MM.1S (cell line): ENCODE data around the gene IGF1R.

Experiments
- DNase-seq: peaks from one replicate; pipeline ENCODE4 v3.0.0-alpha.2; 2015
- H2AFZ ChIP-seq: fragments of 300-600 bp; sonication (generic); 2 replicates; pipeline ENCODE4 v1.6.0; 2016; ENCODE audit warnings: antibody characterized with exemption, low read length
- H3F3A ChIP-seq: fragments of 300-600 bp; sonication (generic); 2 replicates; pipeline ENCODE4 v1.6.1; 2016; ENCODE audit warnings: mild to moderate bottlenecking, antibody characterized with exemption, low read length, moderate library complexity, mixed read lengths; ENCODE audit not compliant: insufficient read depth
- H3K27ac ChIP-seq: fragments of 300-600 bp; sonication (generic); 2 replicates; pipeline ENCODE4 v1.5.1; 2016; ENCODE audit warnings: mild to moderate bottlenecking, low read length
- H3K27me3 ChIP-seq: fragments of 300-600 bp; sonication (generic); replicated peaks from 2 replicates; pipeline ENCODE4 v1.6.0; 2016; ENCODE audit warnings: low read length; ENCODE audit not compliant: insufficient read depth
- H3K36me3 ChIP-seq: fragments of 300-600 bp; sonication (generic); replicated peaks from 2 replicates; pipeline ENCODE4 v1.6.1; 2016; ENCODE audit warnings: mild to moderate bottlenecking, low read length, mixed read lengths; ENCODE audit not compliant: insufficient read depth
- H3K4me1 ChIP-seq: fragments of 300-600 bp; sonication (generic); 2 replicates; pipeline ENCODE4 v1.6.1; 2016; ENCODE audit warnings: low read length, mixed read lengths
- H3K4me2 ChIP-seq: fragments of 300-600 bp; sonication (generic); 2 replicates; pipeline ENCODE4 v1.6.0; 2016; ENCODE audit warnings: low read depth, low read length
- H3K4me3 ChIP-seq: fragments of 300-600 bp; sonication (generic); 2 replicates; pipeline ENCODE4 v1.5.1; 2016; ENCODE audit warnings: low read length, mixed read lengths
- H3K79me2 ChIP-seq: fragments of 300-600 bp; sonication (generic); 2 replicates; pipeline ENCODE4 v1.6.1; 2016; ENCODE audit warnings: mixed run types, low read length, mixed read lengths
- H3K9ac ChIP-seq: fragments of 300-600 bp; sonication (generic); 2 replicates; pipeline ENCODE4 v1.6.1; 2016; ENCODE audit warnings: low read length, mixed read lengths
- H3K9me2 ChIP-seq: fragments of 300-600 bp; sonication (generic); replicated peaks from 2 replicates; pipeline ENCODE4 v1.6.1; 2016; ENCODE audit warnings: mild to moderate bottlenecking, low read length, mixed read lengths; ENCODE audit not compliant: insufficient read depth
- H3K9me3 ChIP-seq: fragments of 300-600 bp; sonication (generic); replicated peaks from 2 replicates; pipeline ENCODE4 v1.6.1; 2016; ENCODE audit warnings: mild to moderate bottlenecking, low read length, mixed read lengths; ENCODE audit not compliant: insufficient read depth
- H4K20me1 ChIP-seq: fragments of 300-600 bp; sonication (generic); 2 replicates; pipeline ENCODE4 v1.6.1; 2016; ENCODE audit warnings: mild to moderate bottlenecking, low read length, moderate library complexity, mixed read lengths; ENCODE audit not compliant: insufficient read depth
- CTCF ChIP-seq: fragments of 300-600 bp; sonication (generic); IDR thresholded peaks from 2 replicates; pipeline ENCODE4 v1.5.1; 2016; ENCODE audit warnings: antibody characterized with exemption, low read length, mixed read lengths
- EZH2 ChIP-seq: fragments of 300-600 bp; sonication (generic); optimal IDR thresholded peaks from 2 replicates; pipeline ENCODE3; 2017; ENCODE audit warnings: low read depth, mild to moderate bottlenecking, antibody characterized with exemption, low read length, mixed read lengths
- EZH2phosphoT487 ChIP-seq: fragments of 300-600 bp; sonication (generic); IDR thresholded peaks from 2 replicates; pipeline ENCODE4 v1.6.1; 2018; ENCODE audit warnings: antibody characterized with exemption, low read length

Gene IGF1R

GRCh38 chr15:98682992-98683701, 34.8 kb downstream of the IGF1R start:
- H3K9ac ChIP-seq, result no peak overlapping the region
- no peaks in the 10 kb centered on the region for H3K36me3 ChIP-seq
- no peaks in the 10 kb centered on the region for H3F3A ChIP-seq
- no peak overlapping the region for H3K4me3 ChIP-seq
- no peaks in the 10 kb centered on the region for H3K9me2 ChIP-seq
- 0 out of 2 replicates have a peak, but pooled peaks cover 4% of the 10 kb centered on the region for H4K20me1 ChIP-seq
- no peak for TF ChIP-seq EZH2phosphoT487
- TF ChIP-seq CTCF, result no peak
- TF ChIP-seq EZH2, result no peak
- H3K79me2 ChIP-seq, result peaks cover 81% of the 10 kb centered on the region
- H2AFZ ChIP-seq, result no peak overlapping the region
- no peak overlapping the region for H3K4me2 ChIP-seq
- no peaks in the 10 kb centered on the region for H3K27me3 ChIP-seq
- DNase-seq, result no peak
- H3K27ac ChIP-seq, result no peak overlapping the region
- no peaks in the 10 kb centered on the region for H3K4me1 ChIP-seq
- H3K9me3 ChIP-seq, result no peaks in the 10 kb centered on the region

GRCh38 chr15:98683831-98684230, 35.5 kb downstream of the IGF1R start:
- Histone ChIP-seq H3K9ac (no peak overlapping the region), H3K4me1 (no peaks in the 10 kb centered on the region), H3K36me3 (no peaks in the 10 kb centered on the region), H3F3A (no peaks in the 10 kb centered on the region), H3K27me3 (no peaks in the 10 kb centered on the region), H2AFZ (no peak overlapping the region), H3K27ac (no peak overlapping the region), H3K9me3 (no peaks in the 10 kb centered on the region), H3K79me2 (peaks cover 81% of the 10 kb centered on the region), H3K4me2 (no peak overlapping the region), H3K4me3 (no peak overlapping the region), H3K9me2 (no peaks in the 10 kb centered on the region), H4K20me1 (peaks cover 4% of the 10 kb centered on the region; the same call in 1 of the 2 replicates)
- TF ChIP-seq CTCF, result no peak
- TF ChIP-seq EZH2, result no peak
- no peak for TF ChIP-seq EZH2phosphoT487
- DNase-seq, result no peak

- no peak for DNase-seq
- no peak for TF ChIP-seq EZH2
- TF ChIP-seq CTCF, result no peak
- TF ChIP-seq EZH2phosphoT487, result no peak
- H3K79me2 ChIP-seq, result peaks cover 79% of the 10 kb centered on the region
- H3K9me3 ChIP-seq, result no peaks in the 10 kb centered on the region
- no peak overlapping the region for H3K9ac ChIP-seq
- H2AFZ ChIP-seq, result no peak overlapping the region
- no peak overlapping the region for H3K27ac ChIP-seq
- H3K4me3 ChIP-seq, result no peak overlapping the region
- H3F3A ChIP-seq, result no peaks in the 10 kb centered on the region
- H3K4me1 ChIP-seq, result no peaks in the 10 kb centered on the region
- H4K20me1 ChIP-seq, result peaks cover 4% of the 10 kb centered on the region; the same call in 1 of the 2 replicates
- H3K27me3 ChIP-seq, result no peaks in the 10 kb centered on the region
- no peaks in the 10 kb centered on the region for H3K9me2 ChIP-seq
- H3K36me3 ChIP-seq, result no peaks in the 10 kb centered on the region
- no peak overlapping the region for H3K4me2 ChIP-seq
Measured at GRCh38 chr15:98684436-98684835, 36.1 kb downstream of the IGF1R start.
